Bone marrow (tissue), 2 donors: Measurements from ENCODE around the gene SERPINB1.

Experiments
- DNase-seq, 2 donors: peaks; one replicate each; lab custom pipeline; 2025; lab: John Stamatoyannopoulos, UW

SERPINB1 gene

DNA sequence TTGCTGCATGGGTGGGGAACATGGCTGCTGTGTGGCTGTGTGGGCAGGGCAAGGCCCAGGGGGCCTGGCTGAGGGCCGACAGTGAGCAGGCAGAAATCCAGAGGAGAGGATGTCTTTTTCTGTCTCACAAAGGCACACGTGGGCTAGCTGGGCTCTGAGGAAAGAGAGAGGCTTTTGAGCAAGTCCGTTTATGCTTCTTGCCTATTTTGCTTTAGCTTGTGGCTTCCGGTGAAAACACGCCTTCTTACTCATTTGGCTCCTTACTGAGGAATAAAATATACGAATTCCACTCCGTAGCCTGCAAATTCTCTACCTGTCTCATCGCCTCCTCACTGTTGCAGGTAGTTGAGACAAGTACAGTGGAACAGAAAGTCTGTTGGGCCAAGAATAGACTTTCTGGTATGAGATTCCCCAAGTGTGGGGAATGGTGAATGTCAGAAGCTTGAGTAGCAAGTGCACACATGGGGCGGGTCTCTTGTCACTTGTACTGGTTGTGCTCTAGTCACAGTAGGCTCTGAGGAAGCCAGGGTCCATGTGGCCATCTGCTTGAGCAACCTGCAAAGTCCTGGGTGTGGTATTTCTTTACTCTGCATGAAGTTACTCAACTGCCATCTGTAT lies 48.0 kb downstream of the SERPINB1 start:
- peak in 1 of 2 donors; percentile 65 for DNase-seq

DNA sequence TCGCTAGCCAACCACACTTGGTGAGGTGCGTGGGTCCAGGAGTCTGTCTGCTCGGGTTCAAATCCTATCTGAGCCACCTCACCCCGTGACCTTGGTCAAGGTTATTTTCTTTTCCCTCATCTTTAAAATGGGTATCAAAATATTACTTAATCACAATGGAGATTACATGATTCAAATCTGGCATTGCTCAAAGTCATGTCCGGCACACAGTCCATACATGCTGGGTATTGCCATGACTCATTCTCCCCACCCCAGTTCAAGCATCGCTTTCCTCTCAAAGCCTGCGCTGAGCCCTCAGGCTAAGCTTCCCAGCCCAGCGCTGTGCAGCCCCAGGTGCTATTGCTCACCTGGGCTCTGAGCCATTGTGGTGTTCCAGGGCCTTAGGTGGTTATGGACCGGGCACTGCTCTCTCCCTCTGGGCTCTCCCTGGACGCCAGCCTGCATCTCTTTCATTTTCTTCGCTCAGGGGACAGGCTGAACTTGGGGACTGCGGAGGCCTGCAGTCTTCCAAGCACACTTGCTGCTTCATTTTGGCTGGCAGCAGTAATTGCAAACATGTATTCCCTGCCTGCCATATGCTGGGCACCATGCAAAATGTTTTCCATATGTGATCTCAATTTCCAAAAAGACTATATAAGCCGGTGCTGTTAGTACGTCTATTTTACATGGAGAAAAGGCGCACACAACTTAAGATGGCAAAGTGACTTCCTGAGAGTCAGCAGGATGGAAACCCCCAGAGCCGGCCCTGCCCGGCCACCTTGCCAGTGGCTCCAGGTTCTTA lies 49.1 kb downstream of the SERPINB1 start:
- no peak for DNase-seq

DNA sequence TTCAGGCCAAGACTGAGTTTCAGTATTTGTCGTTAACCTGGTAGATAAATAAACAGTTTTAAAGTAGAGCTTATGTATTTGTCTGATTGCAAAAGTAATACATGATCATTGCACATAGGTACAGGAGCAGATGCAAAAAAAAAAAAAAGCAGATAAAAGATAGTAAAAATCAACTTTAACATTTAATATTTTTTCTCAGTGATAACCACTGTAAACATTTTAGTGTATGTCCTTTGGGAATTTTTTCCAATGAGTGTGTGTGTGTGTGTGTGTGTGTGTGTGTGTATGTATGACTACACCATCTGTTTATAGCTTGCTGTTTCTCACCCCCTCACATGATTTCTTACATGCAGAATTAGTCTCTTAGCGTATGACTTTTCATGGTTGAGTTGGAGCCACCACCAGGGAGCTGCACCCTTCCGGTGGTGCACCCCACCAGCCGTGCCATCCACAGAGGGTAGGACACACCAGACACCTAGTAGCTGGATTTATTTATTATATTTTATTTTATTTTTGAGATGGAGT lies 50.2 kb downstream of the SERPINB1 start:
- DNase-seq = no peak

DNA sequence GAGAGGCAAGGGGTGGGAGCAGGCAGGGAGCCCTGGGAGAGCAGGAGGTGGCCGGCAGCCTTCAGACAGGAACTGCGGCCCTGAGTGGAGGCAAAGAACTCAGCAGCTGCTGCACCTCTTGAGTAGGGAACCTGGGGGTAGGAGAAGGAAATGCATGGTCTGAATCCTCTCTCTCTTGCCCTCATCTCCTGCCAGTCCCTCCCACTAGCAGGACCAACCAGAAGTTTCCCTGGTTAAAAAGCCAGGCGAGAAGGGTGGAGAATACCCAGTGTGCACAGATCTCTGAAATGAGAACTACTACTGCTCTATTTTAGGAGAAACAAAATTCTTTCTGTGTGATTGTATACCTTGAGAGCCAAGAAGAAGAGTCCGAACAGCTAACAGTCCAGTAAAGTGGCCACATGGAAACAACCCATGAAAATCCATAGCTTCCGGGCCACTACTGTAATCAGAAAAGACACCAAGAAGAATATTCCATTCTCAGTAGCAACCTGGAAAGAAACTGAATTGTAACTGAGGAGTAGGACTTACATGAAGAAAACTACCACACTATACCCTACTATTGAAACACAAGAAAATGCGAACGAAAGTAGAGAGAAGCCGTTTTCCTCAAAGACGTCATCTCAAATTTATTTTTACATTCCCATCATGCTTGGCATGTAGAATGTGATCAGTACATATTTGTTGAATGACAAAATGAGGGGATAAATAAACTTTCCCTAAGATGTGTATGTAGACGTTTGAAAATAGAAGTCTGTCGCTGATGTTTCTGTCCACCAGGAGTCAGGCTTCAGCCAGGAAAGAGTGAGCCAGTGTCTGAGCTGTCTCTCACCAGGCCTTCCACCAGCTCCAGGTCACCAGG lies 50.8 kb downstream of the SERPINB1 start:
- DNase-seq = peak in 1 of 2 donors; percentile 73

DNA sequence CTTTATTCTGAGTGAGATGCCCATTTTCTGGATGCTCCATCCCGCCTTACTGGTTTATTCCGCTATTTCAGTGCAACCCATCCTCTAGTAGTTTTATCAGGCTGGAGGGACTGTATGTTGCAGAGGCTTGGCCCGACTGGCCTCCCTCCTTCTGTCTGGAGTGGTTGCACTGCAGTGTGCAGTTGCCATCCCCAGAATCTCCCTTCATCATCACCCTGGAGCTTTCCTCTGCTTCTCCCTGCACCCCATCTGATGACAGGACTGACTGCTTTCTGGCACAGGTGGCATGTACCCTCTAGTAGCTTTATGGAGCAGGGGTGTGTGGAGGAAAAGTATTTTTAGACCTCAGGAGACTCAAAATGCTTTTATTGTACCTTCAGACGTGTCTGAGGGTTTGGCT lies 55.4 kb downstream of the SERPINB1 start:
- no peak for DNase-seq

DNA sequence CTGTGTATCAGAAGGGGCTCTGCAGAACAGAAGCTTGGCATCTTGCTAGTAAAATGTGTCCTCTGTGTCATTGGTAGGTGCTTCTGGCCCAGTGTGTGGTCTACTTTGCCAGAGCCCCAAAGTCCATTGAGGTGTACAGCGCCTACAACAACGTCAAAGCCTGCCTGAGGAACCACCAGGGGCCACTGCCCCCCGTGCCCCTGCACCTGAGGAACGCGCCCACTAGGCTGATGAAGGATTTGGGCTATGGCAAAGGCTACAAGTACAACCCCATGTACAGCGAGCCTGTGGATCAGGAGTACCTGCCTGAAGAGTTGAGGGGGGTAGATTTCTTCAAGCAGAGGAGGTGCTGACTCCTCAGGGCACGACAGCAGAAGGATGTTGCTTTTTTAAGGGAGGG lies 56.7 kb downstream of the SERPINB1 start:
- DNase-seq = no peak

DNA sequence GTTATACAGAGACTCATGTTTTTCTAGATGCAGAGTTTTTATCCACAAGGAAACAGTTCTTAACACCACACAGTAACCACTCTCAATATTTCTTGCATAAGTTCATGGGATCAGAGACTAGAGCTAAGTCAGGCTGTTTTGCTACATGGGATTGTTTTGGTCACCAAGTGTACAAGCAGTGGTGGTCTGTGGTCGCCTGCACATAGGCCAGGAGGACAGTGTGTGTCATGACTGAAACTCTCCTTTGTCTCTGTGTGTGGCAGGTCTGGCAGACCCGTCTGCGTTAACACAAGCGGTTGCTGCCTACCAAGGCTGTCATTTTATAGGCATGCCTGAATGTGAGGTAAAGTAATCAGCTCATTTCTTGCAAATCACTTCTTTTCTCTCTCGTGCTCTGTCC lies 57.6 kb downstream of the SERPINB1 start:
- no peak for DNase-seq

DNA sequence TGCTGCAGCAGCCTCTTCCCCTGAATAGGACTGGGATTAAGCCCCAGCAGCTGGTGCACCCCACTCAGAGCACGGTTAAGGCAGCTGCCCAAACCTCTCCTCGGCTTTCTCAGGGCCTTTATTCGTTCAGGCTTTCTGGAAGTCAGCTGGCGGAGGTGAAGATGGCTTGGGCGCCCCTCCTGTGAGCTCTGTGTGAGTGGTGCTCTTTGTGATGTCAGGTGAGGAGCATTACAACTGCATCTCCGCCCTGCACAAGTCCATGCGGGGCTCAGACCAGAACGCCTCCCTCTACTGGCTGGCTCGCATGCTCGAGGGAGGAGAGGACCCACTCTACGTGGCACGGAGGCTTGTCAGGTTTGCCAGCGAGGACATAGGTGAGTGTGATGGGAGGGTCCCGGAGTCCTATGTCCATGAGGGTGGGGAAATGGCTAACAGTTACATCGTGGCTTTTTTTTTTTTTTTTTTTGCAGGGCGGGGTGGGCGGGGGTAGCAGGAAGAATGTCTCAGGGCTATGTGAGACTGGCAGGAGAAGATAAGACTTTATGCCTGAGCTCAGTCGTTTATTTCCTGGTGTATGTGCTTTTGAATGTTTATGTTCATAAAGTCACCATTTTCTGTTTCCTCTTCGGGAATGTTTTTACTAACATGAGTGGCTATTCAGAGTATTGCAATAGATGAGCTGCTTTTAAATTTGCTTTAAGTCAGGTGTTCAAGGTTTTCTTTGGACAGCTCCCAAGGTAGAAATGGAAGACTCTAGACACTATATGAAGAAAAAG lies 58.3 kb downstream of the SERPINB1 start:
- DNase-seq = peak in 1 of 2 donors; percentile 79

DNA sequence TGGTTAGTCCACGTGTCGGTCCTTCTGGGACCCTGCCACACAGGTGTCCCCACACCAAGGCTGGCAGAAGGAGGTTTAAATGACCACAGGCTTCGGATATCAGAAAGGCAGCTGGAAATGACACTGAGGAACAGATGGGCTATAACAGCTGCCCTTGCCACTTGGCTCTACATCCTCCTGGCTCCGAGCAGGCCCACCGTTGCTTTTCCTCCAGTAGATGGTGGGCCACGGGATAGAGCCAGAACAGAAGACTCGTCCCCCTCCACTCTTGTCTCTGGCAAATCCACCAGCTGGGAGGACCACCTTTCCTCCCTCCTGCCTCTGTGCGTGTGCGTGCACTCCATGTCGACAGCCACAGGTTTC lies 58.9 kb downstream of the SERPINB1 start:
- no peak for DNase-seq

DNA sequence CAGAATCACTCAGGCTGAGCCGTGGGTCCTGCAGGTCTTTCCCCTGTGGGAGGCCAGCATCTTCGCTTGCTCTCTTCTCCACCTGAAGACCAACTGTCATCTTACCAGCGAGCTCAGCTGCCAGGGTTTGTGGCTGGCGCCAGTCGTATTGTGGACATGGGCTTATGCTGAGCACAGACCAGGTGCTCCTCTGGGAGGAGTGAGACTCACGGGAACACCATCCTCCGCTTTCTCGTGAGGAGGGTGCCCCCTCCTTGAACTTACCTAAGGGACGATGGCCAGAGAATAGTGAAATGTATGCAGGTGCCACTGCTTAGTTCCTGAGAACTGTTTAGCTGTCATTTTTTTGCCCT lies 59.3 kb downstream of the SERPINB1 start:
- DNase-seq = no peak
